Fibroblast of pulmonary artery (primary cell): Measurements from ENCODE around the gene TNS3.

Experiments used
- DNase-seq: peaks from one replicate; pipeline ENCODE4 v3.0.0-alpha.2; 2010; ENCODE audit warnings: low read depth
- H3K4me3 ChIP-seq: replicated peaks from 2 replicates; pipeline ENCODE4 v1.5.1; 2011; ENCODE audit warnings: low read depth, mild to moderate bottlenecking, control low read depth, low read length, moderate library complexity
- TF ChIP-seq, protein P1 (sequence below): IDR thresholded peaks from 2 replicates; pipeline ENCODE4 v1.5.1; 2011; ENCODE audit warnings: mild to moderate bottlenecking, control low read depth, low read length, inconsistent platforms; ENCODE audit errors: missing control alignments

Gene TNS3

DNA sequence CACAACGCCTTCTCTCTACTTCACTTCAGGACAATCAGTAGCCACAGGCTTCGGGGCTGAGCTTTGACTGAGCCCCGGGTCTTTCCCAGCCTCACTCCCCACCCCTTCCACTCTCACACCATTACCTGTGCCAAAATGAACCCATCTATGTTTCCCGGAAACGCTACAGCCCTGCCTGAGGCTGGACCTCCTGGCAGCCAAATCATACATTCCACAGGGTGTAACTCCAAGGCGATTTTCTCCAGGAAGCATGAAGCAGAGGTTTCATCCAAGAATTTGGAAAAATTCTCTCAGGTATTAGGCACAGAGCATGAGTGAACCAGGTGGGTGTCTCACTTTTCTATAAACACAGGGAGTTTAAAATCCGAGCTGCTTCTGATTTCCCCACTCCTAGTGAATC is 286.3 kb downstream of the TNS3 start:
- DNase-seq: no peak
- no peak overlapping the region for H3K4me3 ChIP-seq
- TF ChIP-seq, protein P1, sequence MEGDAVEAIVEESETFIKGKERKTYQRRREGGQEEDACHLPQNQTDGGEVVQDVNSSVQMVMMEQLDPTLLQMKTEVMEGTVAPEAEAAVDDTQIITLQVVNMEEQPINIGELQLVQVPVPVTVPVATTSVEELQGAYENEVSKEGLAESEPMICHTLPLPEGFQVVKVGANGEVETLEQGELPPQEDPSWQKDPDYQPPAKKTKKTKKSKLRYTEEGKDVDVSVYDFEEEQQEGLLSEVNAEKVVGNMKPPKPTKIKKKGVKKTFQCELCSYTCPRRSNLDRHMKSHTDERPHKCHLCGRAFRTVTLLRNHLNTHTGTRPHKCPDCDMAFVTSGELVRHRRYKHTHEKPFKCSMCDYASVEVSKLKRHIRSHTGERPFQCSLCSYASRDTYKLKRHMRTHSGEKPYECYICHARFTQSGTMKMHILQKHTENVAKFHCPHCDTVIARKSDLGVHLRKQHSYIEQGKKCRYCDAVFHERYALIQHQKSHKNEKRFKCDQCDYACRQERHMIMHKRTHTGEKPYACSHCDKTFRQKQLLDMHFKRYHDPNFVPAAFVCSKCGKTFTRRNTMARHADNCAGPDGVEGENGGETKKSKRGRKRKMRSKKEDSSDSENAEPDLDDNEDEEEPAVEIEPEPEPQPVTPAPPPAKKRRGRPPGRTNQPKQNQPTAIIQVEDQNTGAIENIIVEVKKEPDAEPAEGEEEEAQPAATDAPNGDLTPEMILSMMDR: no peak

- no peak for DNase-seq
- TF ChIP-seq, protein P1: no peak
- no peak overlapping the region for H3K4me3 ChIP-seq
Observed at GRCh38 chr7:47294556-47295222, 287.2 kb downstream of the TNS3 start.

DNA sequence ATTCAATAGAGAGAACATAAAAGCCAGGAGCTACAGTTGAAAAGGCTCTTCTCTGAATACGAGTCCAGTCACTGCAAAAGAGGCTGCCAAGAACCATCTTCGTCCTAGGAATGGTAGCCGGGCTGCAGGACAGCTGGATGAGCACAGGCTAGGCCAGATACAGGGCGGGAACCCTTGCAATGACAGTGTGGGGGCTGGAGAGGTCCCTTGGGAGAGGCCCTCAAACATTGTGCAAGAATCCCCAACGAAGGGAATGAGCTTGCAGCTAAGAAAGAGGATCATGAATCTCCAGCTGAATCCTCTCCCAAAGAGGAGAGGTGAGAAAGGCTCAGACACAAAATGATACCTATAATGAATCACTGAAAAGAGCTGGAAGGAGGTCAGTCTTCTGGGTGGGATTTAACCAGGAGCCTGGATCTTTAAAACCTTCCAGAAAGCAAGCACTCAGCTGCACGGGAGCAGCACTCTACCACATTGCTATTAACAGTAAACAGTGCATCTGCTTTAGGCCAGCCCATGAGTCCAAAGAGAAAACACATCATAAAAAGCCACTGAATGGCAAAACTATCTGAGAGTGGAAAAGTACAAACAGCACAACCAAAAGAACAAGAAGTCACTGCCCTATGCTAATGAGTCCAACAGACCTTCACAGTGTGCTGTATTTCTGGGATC is 287.9 kb downstream of the TNS3 start:
- peak; percentile 14 for DNase-seq
- no peak overlapping the region for H3K4me3 ChIP-seq
- TF ChIP-seq, protein P1: no peak

DNA sequence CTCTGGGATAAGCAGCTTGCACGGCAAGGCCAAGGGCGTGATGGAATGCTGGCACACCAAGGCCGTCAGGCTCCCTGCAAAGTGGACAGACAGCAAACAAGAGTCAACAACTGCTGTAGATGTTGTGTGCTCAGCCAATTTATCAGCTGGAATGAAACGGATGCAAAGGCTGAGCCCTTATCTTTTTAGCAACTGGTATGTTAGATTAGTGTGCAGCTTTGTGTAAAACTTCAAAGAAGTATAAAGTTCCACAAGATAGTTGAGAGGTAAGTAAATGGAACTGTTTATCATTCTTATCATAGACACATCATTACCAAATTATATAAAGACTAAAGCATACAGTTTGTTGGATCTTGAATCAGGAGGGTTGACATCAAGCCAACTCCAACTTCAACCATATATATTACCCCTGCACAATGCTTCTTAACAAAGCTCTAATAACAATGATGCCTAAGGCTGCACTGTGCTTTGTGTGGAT is 289.0 kb downstream of the TNS3 start:
- H3K4me3 ChIP-seq: no peak overlapping the region
- TF ChIP-seq, protein P1: no peak
- peak; percentile 35 for DNase-seq

- peak; percentile 84 for DNase-seq
- TF ChIP-seq, protein P1: no peak
- H3K4me3 ChIP-seq: no peak overlapping the region
Observed at GRCh38 chr7:47291461-47292081, 290.3 kb downstream of the TNS3 start.

GRCh38 chr7:47290867-47291266 is 291.0 kb downstream of the TNS3 start:
- no peak overlapping the region for H3K4me3 ChIP-seq
- TF ChIP-seq, protein P1: no peak
- DNase-seq: no peak
